HEK293 (cell line): ENCODE measurements around the gene CACNA1C.
A peak's percentile ranks its signal among the peaks of the same experiment; 100 is the strongest.

Experiments used
- CTCF ChIA-PET: fragments of 350-600 bp; formaldehyde crosslinking; extraction: SDS; loops from one replicate; lab custom pipeline; 2021; ENCODE audit warnings: antibody characterized with exemption; lab: Yijun Ruan, JAX
- POLR2A ChIA-PET: fragments of 300-600 bp; formaldehyde crosslinking; extraction: SDS; loops from one replicate; lab custom pipeline; 2020; ENCODE audit warnings: antibody characterized with exemption, inconsistent platforms; lab: Yijun Ruan, JAX
- H3K27ac ChIP-seq: fragments of 200-500 bp; sonication (Bioruptor generic); 2 replicates; pipeline ENCODE4 v1.5.1; 2014; ENCODE audit warnings: low read depth, low read length, control low read depth, inconsistent platforms; ENCODE audit errors: extremely low read depth
- H3K36me3 ChIP-seq, 2 experiments: fragments of 200-500 bp in 1 of 2; sonication (Bioruptor generic) in 1 of 2; 1 replicate in 1 of 2; 2 replicates in 1 of 2; pipeline ENCODE4 v1.5.1; 2014 to 2017; ENCODE audit warnings: inconsistent platforms in 2 of 2, low read length in 2 of 2; ENCODE audit not compliant: control insufficient read depth in 2 of 2, insufficient read depth in 1 of 2
- H3K4me1 ChIP-seq: fragments of 200-500 bp; sonication (Bioruptor generic); 2 replicates; pipeline ENCODE4 v1.5.1; 2014; ENCODE audit warnings: mild to moderate bottlenecking, low read length, inconsistent platforms; ENCODE audit not compliant: control insufficient read depth, insufficient read depth
- H3K4me3 ChIP-seq: 2 replicates; pipeline ENCODE4 v1.5.1; 2011; ENCODE audit warnings: low read depth, mild to moderate bottlenecking, control low read depth, low read length, moderate library complexity
- H3K9me3 ChIP-seq: fragments of 200-500 bp; sonication (Bioruptor generic); 2 replicates; pipeline ENCODE4 v1.5.1; 2014; ENCODE audit warnings: low read depth, low read length, inconsistent platforms; ENCODE audit not compliant: control insufficient read depth, insufficient read depth
- CTCF ChIP-seq: fragments of 450-650 bp; formaldehyde crosslinking; IDR thresholded peaks from 2 replicates; pipeline ENCODE4 v1.5.1; 2016; ENCODE audit warnings: missing biosample characterization, missing genetic modification characterization
- EGR2 ChIP-seq: fragments of 450-650 bp; formaldehyde crosslinking; IDR thresholded peaks from 2 replicates; pipeline ENCODE4 v1.5.1; 2016; ENCODE audit warnings: low read depth, missing biosample characterization, missing genetic modification characterization
- OVOL3 ChIP-seq: fragments of 450-650 bp; formaldehyde crosslinking; IDR thresholded peaks from 2 replicates; pipeline ENCODE4 v1.5.1; 2016; ENCODE audit warnings: missing biosample characterization, missing genetic modification characterization
- PBX3 ChIP-seq: sonication (generic); formaldehyde crosslinking; IDR thresholded peaks from 2 replicates; pipeline ENCODE4 v1.8.1; 2022; ENCODE audit warnings: mild to moderate bottlenecking, moderate library complexity, missing genetic modification reagents
- PRDM4 ChIP-seq: fragments of 450-650 bp; formaldehyde crosslinking; IDR thresholded peaks from 2 replicates; pipeline ENCODE4 v1.5.1; 2017; ENCODE audit warnings: missing biosample characterization, missing genetic modification characterization
- SP3 ChIP-seq: fragments of 450-650 bp; formaldehyde crosslinking; IDR thresholded peaks from 2 replicates; pipeline ENCODE4 v1.5.1; 2016; ENCODE audit warnings: missing biosample characterization, missing genetic modification characterization
- WT1 ChIP-seq: fragments of 450-650 bp; formaldehyde crosslinking; IDR thresholded peaks from 2 replicates; pipeline ENCODE4 v1.5.1; 2016; ENCODE audit warnings: missing biosample characterization, missing genetic modification characterization
- ZBTB48 ChIP-seq: fragments of 450-650 bp; formaldehyde crosslinking; IDR thresholded peaks from 2 replicates; pipeline ENCODE4 v1.5.1; 2016; ENCODE audit warnings: missing biosample characterization, missing genetic modification characterization
- ZNF114 ChIP-seq: fragments of 450-650 bp; formaldehyde crosslinking; IDR thresholded peaks from 2 replicates; pipeline ENCODE4 v1.5.0; 2017; ENCODE audit warnings: missing biosample characterization, missing genetic modification characterization
- ZNF214 ChIP-seq: fragments of 450-650 bp; formaldehyde crosslinking; IDR thresholded peaks from 2 replicates; pipeline ENCODE4 v1.5.1; 2017; ENCODE audit warnings: missing biosample characterization, mild to moderate bottlenecking, missing genetic modification characterization, borderline replicate concordance
- ZNF26 ChIP-seq: fragments of 450-650 bp; formaldehyde crosslinking; IDR thresholded peaks from 2 replicates; pipeline ENCODE4 v1.5.1; 2016; ENCODE audit warnings: missing biosample characterization, missing genetic modification characterization
- ZNF311 ChIP-seq: fragments of 450-650 bp; formaldehyde crosslinking; IDR thresholded peaks from 2 replicates; pipeline ENCODE4 v1.5.1; 2017; ENCODE audit warnings: missing biosample characterization, missing genetic modification characterization, borderline replicate concordance
- ZNF354C ChIP-seq: fragments of 450-650 bp; formaldehyde crosslinking; IDR thresholded peaks from 2 replicates; pipeline ENCODE4 v1.5.1; 2016; ENCODE audit warnings: missing biosample characterization, missing genetic modification characterization, low read depth, borderline replicate concordance
- ZNF426 ChIP-seq: fragments of 450-650 bp; formaldehyde crosslinking; IDR thresholded peaks from 2 replicates; pipeline ENCODE4 v1.5.1; 2017; ENCODE audit warnings: missing biosample characterization, missing genetic modification characterization, mild to moderate bottlenecking, inconsistent platforms, moderate library complexity
- ZNF544 ChIP-seq: fragments of 450-650 bp; formaldehyde crosslinking; IDR thresholded peaks from 2 replicates; pipeline ENCODE4 v1.5.0; 2017; ENCODE audit warnings: missing biosample characterization, missing genetic modification characterization
- ZNF549 ChIP-seq: fragments of 450-650 bp; IDR thresholded peaks from 2 replicates; pipeline ENCODE4 v1.5.1; 2018; ENCODE audit warnings: missing biosample characterization, missing genetic modification characterization, mild to moderate bottlenecking, inconsistent platforms, moderate library complexity
- ZNF585B ChIP-seq: fragments of 450-650 bp; formaldehyde crosslinking; IDR thresholded peaks from 2 replicates; pipeline ENCODE4 v1.5.1; 2016; ENCODE audit warnings: missing biosample characterization, missing genetic modification characterization
- ZNF639 ChIP-seq: fragments of 450-650 bp; formaldehyde crosslinking; IDR thresholded peaks from 2 replicates; pipeline ENCODE4 v1.5.1; 2016; ENCODE audit warnings: missing biosample characterization, missing genetic modification characterization
- ZNF670 ChIP-seq: fragments of 450-650 bp; formaldehyde crosslinking; IDR thresholded peaks from 2 replicates; pipeline ENCODE4 v1.5.1; 2016; ENCODE audit warnings: missing biosample characterization, missing genetic modification characterization, low read depth
- ZNF701 ChIP-seq: fragments of 450-650 bp; formaldehyde crosslinking; IDR thresholded peaks from 2 replicates; pipeline ENCODE4 v1.5.1; 2016; ENCODE audit warnings: missing biosample characterization, missing genetic modification characterization
- TF ChIP-seq, protein P1 (sequence below): fragments of 450-650 bp; formaldehyde crosslinking; IDR thresholded peaks from 2 replicates; pipeline ENCODE4 v1.5.1; 2016; ENCODE audit warnings: missing biosample characterization, missing genetic modification characterization

Gene CACNA1C

DNA sequence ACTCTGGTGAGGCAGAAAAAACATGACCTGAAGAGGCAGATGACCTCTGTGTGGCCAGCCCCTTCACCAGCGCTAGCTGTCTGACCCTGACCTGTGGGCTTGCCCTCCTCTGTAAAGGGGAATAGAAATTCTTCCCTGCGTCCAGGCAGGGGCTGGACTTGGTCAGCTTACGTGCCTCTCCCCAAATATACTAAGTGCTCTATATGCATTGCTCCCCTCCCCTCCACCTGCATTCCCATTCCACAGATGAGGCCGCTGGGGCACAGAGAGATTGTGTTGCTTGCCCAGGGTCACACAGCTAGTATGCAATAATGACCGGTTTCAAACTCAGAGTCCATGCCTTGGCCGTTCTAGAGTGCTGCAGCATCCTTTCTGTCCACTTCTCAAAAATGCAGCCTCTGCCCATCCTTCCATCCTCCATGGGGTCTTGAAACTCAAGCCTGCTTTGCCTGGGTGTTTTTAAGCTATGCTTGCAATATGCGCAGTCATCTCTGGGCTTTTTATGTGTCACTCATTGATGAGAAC is 303.9 kb downstream of the CACNA1C start:
- CTCF ChIA-PET = interaction anchor here (1.1 kb wide), 1 partner anchor 226 kb away, joined by 4 read pairs; no protein-coding TSS in a partner anchor

GRCh38 chr12:2358986-2359658 is 306.3 kb downstream of the CACNA1C start:
- Histone ChIP-seq H3K4me1 (no peaks in the 10 kb centered on the region), H3K27ac (no peak overlapping the region), H3K4me3 (no peak overlapping the region), H3K9me3 (no peaks in the 10 kb centered on the region), H3K36me3 (no peaks in the 10 kb centered on the region)
- ChIA-PET POLR2A (no interaction called here), CTCF (interaction anchor here (1.2 to 1.5 kb wide), 3 partner anchors 24 to 261 kb away, joined by 3 read pairs; no protein-coding TSS in a partner anchor)
- TF ChIP-seq CTCF (0 out of 2 replicates have a peak, but pooled peaks have one; percentile 16), ZNF639 (tag by site-specific recombination) (no peak), ZBTB48 (no peak), ZNF544 (no peak), ZNF311 (no peak), PRDM4 (no peak), SP3 (tag by site-specific recombination) (no peak), ZNF426 (tag by site-specific recombination) (no peak), EGR2 (tag by site-specific recombination) (peak; percentile 16; the same call in 1 of the 2 replicates), ZNF354C (tag by site-specific recombination) (no peak), ZNF26 (tag by site-specific recombination) (no peak)
- TF ChIP-seq, protein P1, sequence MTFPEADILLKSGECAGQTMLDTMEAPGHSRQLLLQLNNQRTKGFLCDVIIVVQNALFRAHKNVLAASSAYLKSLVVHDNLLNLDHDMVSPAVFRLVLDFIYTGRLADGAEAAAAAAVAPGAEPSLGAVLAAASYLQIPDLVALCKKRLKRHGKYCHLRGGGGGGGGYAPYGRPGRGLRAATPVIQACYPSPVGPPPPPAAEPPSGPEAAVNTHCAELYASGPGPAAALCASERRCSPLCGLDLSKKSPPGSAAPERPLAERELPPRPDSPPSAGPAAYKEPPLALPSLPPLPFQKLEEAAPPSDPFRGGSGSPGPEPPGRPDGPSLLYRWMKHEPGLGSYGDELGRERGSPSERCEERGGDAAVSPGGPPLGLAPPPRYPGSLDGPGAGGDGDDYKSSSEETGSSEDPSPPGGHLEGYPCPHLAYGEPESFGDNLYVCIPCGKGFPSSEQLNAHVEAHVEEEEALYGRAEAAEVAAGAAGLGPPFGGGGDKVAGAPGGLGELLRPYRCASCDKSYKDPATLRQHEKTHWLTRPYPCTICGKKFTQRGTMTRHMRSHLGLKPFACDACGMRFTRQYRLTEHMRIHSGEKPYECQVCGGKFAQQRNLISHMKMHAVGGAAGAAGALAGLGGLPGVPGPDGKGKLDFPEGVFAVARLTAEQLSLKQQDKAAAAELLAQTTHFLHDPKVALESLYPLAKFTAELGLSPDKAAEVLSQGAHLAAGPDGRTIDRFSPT = no peak

More for the DNA sequence above, 303.9 kb downstream of the CACNA1C start:
- no peak for TF ChIP-seq ZNF670 (tag by site-specific recombination)
- no peak for TF ChIP-seq ZNF585B (tag by site-specific recombination)
- no peak for TF ChIP-seq ZNF114
- no peak for TF ChIP-seq ZNF214 (tag by site-specific recombination)
- no peak for TF ChIP-seq OVOL3
- no peak for TF ChIP-seq PBX3
- TF ChIP-seq ZNF549 (tag by site-specific recombination) = no peak
- no peak for TF ChIP-seq ZNF544
- no peak for TF ChIP-seq ZNF701 (tag by site-specific recombination)
- no peak for TF ChIP-seq WT1 (tag by site-specific recombination)
- H3K27ac ChIP-seq = no peak overlapping the region
- no peaks in the 10 kb centered on the region for H3K4me1 ChIP-seq
- no peak overlapping the region for H3K4me3 ChIP-seq
- H3K36me3 ChIP-seq = no peaks in the 10 kb centered on the region
- H3K9me3 ChIP-seq = no peaks in the 10 kb centered on the region
- POLR2A ChIA-PET = interaction anchor here (0.6 to 0.7 kb wide), 2 partner anchors 12 to 683 kb away, joined by 4 to 6 read pairs; no protein-coding TSS in a partner anchor
